Type B pancreatic cell (in vitro differentiated cells): ENCODE measurements around the gene PRRX1. TPM values are rescaled to one million over a fixed set of nuclear protein-coding genes. Genes with fewer than 3 reads are reported as not detected.

Source experiments
- DNase-seq: peaks from one replicate; pipeline ENCODE4 v3.0.0; 2021; ENCODE audit warnings: mixed read lengths; ENCODE audit not compliant: unreplicated experiment; ENCODE audit errors: extremely low spot score
- H3K27ac Mint-ChIP-seq: 2 replicates; pipeline ENCODE4 v1.8.0; 2021; ENCODE audit warnings: mild to moderate bottlenecking, mixed read lengths
- H3K27me3 Mint-ChIP-seq: 2 replicates; pipeline ENCODE4 v1.8.0; 2021; ENCODE audit warnings: mixed read lengths
- H3K36me3 Mint-ChIP-seq: 2 replicates; pipeline ENCODE4 v1.8.0; 2021; ENCODE audit warnings: mixed read lengths
- H3K4me1 Mint-ChIP-seq: one replicate; pipeline ENCODE4 v1.8.0; 2021; ENCODE audit warnings: mixed read lengths; ENCODE audit not compliant: unreplicated experiment
- H3K4me3 Mint-ChIP-seq: 2 replicates; pipeline ENCODE4 v1.8.0; 2021; ENCODE audit warnings: mild to moderate bottlenecking, mixed read lengths
- H3K9me3 Mint-ChIP-seq: 2 replicates; pipeline ENCODE4 v1.8.0; 2021; ENCODE audit warnings: mixed read lengths
- total RNA-seq: library from RNA; stranded (reverse); gene quantifications from 2 replicates; pipeline ENCODE4 v1.2.1, GENCODE V29; 2021; ENCODE audit warnings: low replicate concordance
- TF ChIP-seq, protein P1 (sequence below): fragments of 200-600 bp; sonication (generic); conservative IDR thresholded peaks from 2 replicates; pipeline ENCODE4 v1.5.0; 2021; ENCODE audit warnings: antibody characterized with exemption, mild to moderate bottlenecking

Gene PRRX1
- total RNA-seq, 1 donor from 2014 or later = 142 TPM

DNA sequence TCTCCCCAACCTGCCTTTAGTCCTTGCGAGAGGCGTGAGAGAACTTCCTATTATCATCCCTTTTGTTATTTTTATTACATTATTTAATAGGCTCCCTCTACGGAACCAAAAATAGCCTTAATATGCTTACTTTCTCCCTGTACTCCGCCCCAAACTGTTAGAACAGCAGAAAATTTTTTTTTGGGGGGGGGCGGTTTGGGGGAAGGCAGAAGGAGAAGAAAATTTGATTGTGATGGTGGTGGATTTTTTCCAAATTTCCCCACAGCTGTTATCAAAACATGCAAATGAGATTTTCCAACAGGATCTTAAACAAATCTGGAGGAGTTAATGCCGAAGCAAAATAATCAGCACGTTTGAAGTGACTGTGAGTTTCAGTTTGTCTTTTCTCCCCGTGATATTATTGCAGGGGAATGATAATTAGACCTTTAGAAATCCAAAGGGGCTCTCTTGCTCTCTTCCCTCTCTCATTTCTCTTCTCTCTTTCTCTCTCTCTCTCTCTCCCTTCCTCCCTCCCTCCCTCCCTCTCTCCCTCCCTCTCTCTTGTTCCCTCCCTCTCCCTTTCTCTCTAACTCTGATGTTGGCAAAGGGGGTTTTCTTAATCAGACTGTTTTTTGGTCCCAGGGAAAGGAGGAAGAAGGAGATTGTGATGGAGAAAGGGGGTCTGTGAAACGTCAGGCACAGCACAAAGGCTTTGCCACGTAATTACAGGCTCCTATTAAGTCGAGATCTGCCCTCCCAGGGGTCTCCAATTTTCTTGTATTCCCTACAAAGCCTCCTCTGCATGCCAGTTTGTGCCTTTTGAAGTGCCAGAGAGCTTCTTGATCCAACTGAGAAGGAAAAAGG lies 1.1 kb upstream of the PRRX1 start:
- Mint-ChIP-seq H3K9me3 (no peaks in the 10 kb centered on the region), H3K4me1 (peaks cover 29% of the 10 kb centered on the region), H3K27ac (peak overlapping the region; percentile 54), H3K36me3 (peaks cover 23% of the 10 kb centered on the region), H3K27me3 (peaks cover 98% of the 10 kb centered on the region), H3K4me3 (peak overlapping the region; percentile 90)
- DNase-seq = no peak
- TF ChIP-seq, protein P1, sequence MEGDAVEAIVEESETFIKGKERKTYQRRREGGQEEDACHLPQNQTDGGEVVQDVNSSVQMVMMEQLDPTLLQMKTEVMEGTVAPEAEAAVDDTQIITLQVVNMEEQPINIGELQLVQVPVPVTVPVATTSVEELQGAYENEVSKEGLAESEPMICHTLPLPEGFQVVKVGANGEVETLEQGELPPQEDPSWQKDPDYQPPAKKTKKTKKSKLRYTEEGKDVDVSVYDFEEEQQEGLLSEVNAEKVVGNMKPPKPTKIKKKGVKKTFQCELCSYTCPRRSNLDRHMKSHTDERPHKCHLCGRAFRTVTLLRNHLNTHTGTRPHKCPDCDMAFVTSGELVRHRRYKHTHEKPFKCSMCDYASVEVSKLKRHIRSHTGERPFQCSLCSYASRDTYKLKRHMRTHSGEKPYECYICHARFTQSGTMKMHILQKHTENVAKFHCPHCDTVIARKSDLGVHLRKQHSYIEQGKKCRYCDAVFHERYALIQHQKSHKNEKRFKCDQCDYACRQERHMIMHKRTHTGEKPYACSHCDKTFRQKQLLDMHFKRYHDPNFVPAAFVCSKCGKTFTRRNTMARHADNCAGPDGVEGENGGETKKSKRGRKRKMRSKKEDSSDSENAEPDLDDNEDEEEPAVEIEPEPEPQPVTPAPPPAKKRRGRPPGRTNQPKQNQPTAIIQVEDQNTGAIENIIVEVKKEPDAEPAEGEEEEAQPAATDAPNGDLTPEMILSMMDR = no peak

GRCh38 chr1:170663404-170664092 lies 383 bp upstream of the PRRX1 start:
- H3K27me3 Mint-ChIP-seq = peaks cover 98% of the 10 kb centered on the region
- peaks cover 30% of the 10 kb centered on the region for H3K36me3 Mint-ChIP-seq
- no peaks in the 10 kb centered on the region for H3K9me3 Mint-ChIP-seq
- TF ChIP-seq, protein P1 = no peak
- peak overlapping the region; percentile 90 for H3K4me3 Mint-ChIP-seq
- peaks cover 35% of the 10 kb centered on the region for H3K4me1 Mint-ChIP-seq
- no peak for DNase-seq
- peak overlapping the region; percentile 54 for H3K27ac Mint-ChIP-seq

GRCh38 chr1:170664828-170665612 lies 1.1 kb downstream of the PRRX1 start:
- peaks cover 38% of the 10 kb centered on the region for H3K36me3 Mint-ChIP-seq
- peaks cover 39% of the 10 kb centered on the region for H3K4me1 Mint-ChIP-seq
- no peak for DNase-seq
- no peaks in the 10 kb centered on the region for H3K9me3 Mint-ChIP-seq
- peaks cover 98% of the 10 kb centered on the region for H3K27me3 Mint-ChIP-seq
- peak overlapping the region; percentile 80 for H3K27ac Mint-ChIP-seq
- peak overlapping the region; percentile 90 for H3K4me3 Mint-ChIP-seq
- TF ChIP-seq, protein P1 = peak; percentile 23

DNA sequence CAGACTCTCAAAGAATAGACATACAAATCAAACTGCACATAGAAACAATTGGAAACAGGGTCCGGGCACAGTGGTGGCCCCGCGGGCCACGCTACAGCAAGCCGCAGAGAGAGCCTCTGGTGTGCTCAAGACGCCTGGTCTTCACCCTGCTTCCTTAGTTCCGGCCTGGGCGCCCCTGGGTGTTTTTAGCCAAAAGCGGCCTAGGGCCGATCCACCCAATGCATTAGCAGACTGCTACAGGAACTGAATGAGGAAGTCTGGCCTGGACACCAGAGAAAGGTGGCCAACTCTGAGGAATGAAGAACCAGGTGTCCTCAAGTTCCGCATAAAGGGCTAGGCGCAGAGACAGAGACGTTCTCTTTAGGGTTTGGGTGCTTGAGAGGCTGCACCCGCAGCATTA lies 1.7 kb downstream of the PRRX1 start:
- H3K4me1 Mint-ChIP-seq = peaks cover 40% of the 10 kb centered on the region
- DNase-seq = no peak
- peaks cover 38% of the 10 kb centered on the region for H3K36me3 Mint-ChIP-seq
- peak overlapping the region; percentile 90 for H3K4me3 Mint-ChIP-seq
- peaks cover 98% of the 10 kb centered on the region for H3K27me3 Mint-ChIP-seq
- TF ChIP-seq, protein P1 = no peak
- no peaks in the 10 kb centered on the region for H3K9me3 Mint-ChIP-seq
- peak overlapping the region; percentile 80 for H3K27ac Mint-ChIP-seq

DNA sequence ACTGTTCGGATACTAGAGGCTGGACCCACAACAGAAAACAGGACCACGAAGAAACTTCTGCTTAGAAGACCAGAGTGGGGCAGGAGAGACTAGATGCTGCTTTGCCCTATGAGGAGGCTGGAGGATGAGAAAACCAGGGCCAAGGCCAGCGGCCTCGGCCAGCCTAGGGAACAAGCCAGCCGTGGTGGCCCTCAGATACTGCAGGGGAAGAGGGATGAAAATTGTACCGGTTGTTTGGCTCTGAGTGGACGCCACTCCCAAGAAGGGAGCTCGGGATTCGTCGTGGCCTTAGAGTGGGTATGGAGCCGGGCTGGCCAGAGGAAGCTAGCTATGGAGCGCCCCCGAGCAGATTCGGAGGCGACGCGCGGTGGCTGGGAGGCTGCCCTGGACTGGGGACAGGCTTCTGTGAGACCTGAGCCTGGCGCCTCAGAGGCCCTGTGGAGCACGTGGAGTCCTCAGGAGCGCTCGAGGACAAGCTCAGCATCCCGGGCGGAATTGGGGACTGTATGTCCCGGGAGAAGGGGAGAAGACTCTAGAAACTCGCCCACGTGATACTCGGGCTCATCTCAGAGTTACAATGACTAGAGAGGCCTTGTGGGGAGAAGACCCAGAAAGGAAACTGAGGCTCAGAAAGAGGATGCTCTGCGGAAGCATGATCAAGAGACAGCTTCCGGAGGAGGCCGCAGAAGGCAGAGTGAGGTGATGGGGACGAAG lies 2.8 kb downstream of the PRRX1 start:
- Mint-ChIP-seq H3K36me3 (peaks cover 46% of the 10 kb centered on the region), H3K9me3 (no peaks in the 10 kb centered on the region), H3K4me1 (peaks cover 43% of the 10 kb centered on the region), H3K27me3 (peaks cover 99% of the 10 kb centered on the region), H3K27ac (peak overlapping the region; percentile 71), H3K4me3 (peak overlapping the region; percentile 90)
- no peak for DNase-seq
- TF ChIP-seq, protein P1 = no peak
